Rectal smooth muscle tissue (tissue), 1 donor: Measurements from ENCODE around the gene EMC7.
"Not testable (repeated sequence)": the region's sequence is repeated elsewhere in the genome, so short reads cannot be mapped to it uniquely, and the experiment has no call there.

ENCODE experiments used
- H3K27ac ChIP-seq: one replicate; pipeline ENCODE4 v1.7.0; 2013; ENCODE audit warnings: low read depth, low read length, inconsistent platforms
- H3K27me3 ChIP-seq: one replicate; pipeline ENCODE4 v1.7.0; 2013; ENCODE audit warnings: low read length; ENCODE audit not compliant: control insufficient read depth, insufficient read depth
- H3K36me3 ChIP-seq: one replicate; pipeline ENCODE4 v1.7.0; 2013; ENCODE audit warnings: low read length; ENCODE audit not compliant: control insufficient read depth, insufficient read depth
- H3K4me1 ChIP-seq: one replicate; pipeline ENCODE4 v1.7.0; 2013; ENCODE audit warnings: low read length; ENCODE audit not compliant: control insufficient read depth, insufficient read depth
- H3K4me3 ChIP-seq: one replicate; pipeline ENCODE4 v1.7.0; 2013; ENCODE audit warnings: low read length
- H3K9ac ChIP-seq: one replicate; pipeline ENCODE4 v1.7.0; 2013; ENCODE audit warnings: low read length

EMC7 gene

GRCh38 chr15:34076785-34077184, 24.9 kb downstream of the EMC7 start:
- Histone ChIP-seq H3K36me3 (no peaks in the 10 kb centered on the region), H3K4me1 (no peaks in the 10 kb centered on the region), H3K9ac (no peak overlapping the region), H3K4me3 (no peak overlapping the region), H3K27ac (no peak overlapping the region), H3K27me3 (no peaks in the 10 kb centered on the region)

GRCh38 chr15:34070003-34070402, 31.7 kb downstream of the EMC7 start:
- H3K27ac ChIP-seq = no peak overlapping the region
- H3K4me1 ChIP-seq = no peaks in the 10 kb centered on the region
- no peaks in the 10 kb centered on the region for H3K27me3 ChIP-seq
- no peak overlapping the region for H3K9ac ChIP-seq
- H3K36me3 ChIP-seq = no peaks in the 10 kb centered on the region
- H3K4me3 ChIP-seq = no peak overlapping the region

GRCh38 chr15:34065941-34066340, 35.7 kb downstream of the EMC7 start:
- H3K4me1 ChIP-seq = no peaks in the 10 kb centered on the region
- no peaks in the 10 kb centered on the region for H3K36me3 ChIP-seq
- no peaks in the 10 kb centered on the region for H3K27me3 ChIP-seq
- no peak overlapping the region for H3K9ac ChIP-seq
- H3K27ac ChIP-seq = no peak overlapping the region
- H3K4me3 ChIP-seq = no peak overlapping the region

- no peaks in the 10 kb centered on the region for H3K36me3 ChIP-seq
- no peaks in the 10 kb centered on the region for H3K4me1 ChIP-seq
- H3K4me3 ChIP-seq = no peak overlapping the region
- no peak overlapping the region for H3K27ac ChIP-seq
- H3K9ac ChIP-seq = no peak overlapping the region
- H3K27me3 ChIP-seq = no peaks in the 10 kb centered on the region
Observed at GRCh38 chr15:34065261-34065660, 36.4 kb downstream of the EMC7 start.

- H3K9ac ChIP-seq = no peak overlapping the region
- H3K4me1 ChIP-seq = no peaks in the 10 kb centered on the region
- no peaks in the 10 kb centered on the region for H3K27me3 ChIP-seq
- no peak overlapping the region for H3K4me3 ChIP-seq
- no peaks in the 10 kb centered on the region for H3K36me3 ChIP-seq
- H3K27ac ChIP-seq = no peak overlapping the region
Observed at GRCh38 chr15:34064438-34064837, 37.2 kb downstream of the EMC7 start.

GRCh38 chr15:34059946-34060345, 41.7 kb downstream of the EMC7 start:
- Histone ChIP-seq H3K27ac (no peak overlapping the region), H3K4me3 (no peak overlapping the region), H3K36me3 (no peaks in the 10 kb centered on the region), H3K27me3 (no peaks in the 10 kb centered on the region), H3K9ac (no peak overlapping the region), H3K4me1 (no peaks in the 10 kb centered on the region)

GRCh38 chr15:34059476-34059875, 42.2 kb downstream of the EMC7 start:
- Histone ChIP-seq H3K4me1 (no peaks in the 10 kb centered on the region), H3K4me3 (no peak overlapping the region), H3K36me3 (no peaks in the 10 kb centered on the region), H3K9ac (no peak overlapping the region), H3K27ac (no peak overlapping the region), H3K27me3 (no peaks in the 10 kb centered on the region)

- Histone ChIP-seq H3K4me1 (no peaks in the 10 kb centered on the region), H3K36me3 (no peaks in the 10 kb centered on the region), H3K27ac (no peak overlapping the region)
Observed at GRCh38 chr15:34056911-34057310, 44.8 kb downstream of the EMC7 start.

GRCh38 chr15:34055868-34056595, 45.6 kb downstream of the EMC7 start:
- Histone ChIP-seq H3K9ac (no peak overlapping the region), H3K27me3 (no peaks in the 10 kb centered on the region), H3K4me3 (no peak overlapping the region), H3K4me1 (no peaks in the 10 kb centered on the region), H3K27ac (no peak overlapping the region), H3K36me3 (no peaks in the 10 kb centered on the region)

More at GRCh38 chr15:34056911-34057310, 44.8 kb downstream of the EMC7 start:
- Histone ChIP-seq H3K4me3 (no peak overlapping the region), H3K27me3 (no peaks in the 10 kb centered on the region), H3K9ac (no peak overlapping the region)

- H3K27me3 ChIP-seq = no peaks in the 10 kb centered on the region
- no peaks in the 10 kb centered on the region for H3K4me1 ChIP-seq
- no peak overlapping the region for H3K4me3 ChIP-seq
- no peak overlapping the region for H3K9ac ChIP-seq
- no peaks in the 10 kb centered on the region for H3K36me3 ChIP-seq
- H3K27ac ChIP-seq = no peak overlapping the region
Observed at GRCh38 chr15:34054081-34054707, 47.5 kb downstream of the EMC7 start.

- H3K9ac ChIP-seq, H3K27ac ChIP-seq, H3K27me3 ChIP-seq, H3K4me1 ChIP-seq, H3K4me3 ChIP-seq, H3K36me3 ChIP-seq: not testable (repeated sequence)
Observed at GRCh38 chr15:34050385-34050784, 51.3 kb downstream of the EMC7 start.

GRCh38 chr15:34049112-34049511, 52.5 kb downstream of the EMC7 start:
- Histone ChIP-seq H3K36me3 (no peaks in the 10 kb centered on the region), H3K27me3 (no peaks in the 10 kb centered on the region), H3K9ac (no peak overlapping the region), H3K4me1 (no peaks in the 10 kb centered on the region), H3K27ac (no peak overlapping the region), H3K4me3 (no peak overlapping the region)
